ENCODE measurements around the gene RSPRY1.
"Not testable (repeated sequence)": the region's sequence is repeated elsewhere in the genome, so short reads cannot be mapped to it uniquely, and the experiment has no call there.

RSPRY1 gene

GRCh38 chr16:57186872-57187854 lies 1.0 kb downstream of the RSPRY1 start:
- DNase-seq, result no peak

- DNase-seq, result not testable (repeated sequence)
These were observed 2.0 kb downstream of the RSPRY1 start for GRCh38 chr16:57187902-57188710.

GRCh38 chr16:57188711-57189002 lies 2.5 kb downstream of the RSPRY1 start:
- DNase-seq, result no peak

- not testable (repeated sequence) for DNase-seq
These were observed 3.4 kb downstream of the RSPRY1 start for GRCh38 chr16:57189527-57189926.

- DNase-seq, result no peak
These were observed 4.0 kb downstream of the RSPRY1 start for GRCh38 chr16:57190136-57190535.

GRCh38 chr16:57191056-57191571 lies 5.0 kb downstream of the RSPRY1 start:
- DNase-seq, result no peak

- no peak for DNase-seq
These were observed 6.0 kb downstream of the RSPRY1 start for GRCh38 chr16:57192146-57192545.

GRCh38 chr16:57192720-57193486 lies 6.8 kb downstream of the RSPRY1 start:
- DNase-seq, result no peak

- no peak for DNase-seq
These were observed 8.4 kb downstream of the RSPRY1 start for GRCh38 chr16:57194512-57194911.

GRCh38 chr16:57196286-57196685 lies 10.2 kb downstream of the RSPRY1 start:
- no peak for DNase-seq

- no peak for DNase-seq
These were observed 10.6 kb downstream of the RSPRY1 start for GRCh38 chr16:57196753-57197152.

- not testable (repeated sequence) for DNase-seq
These were observed 14.2 kb downstream of the RSPRY1 start for GRCh38 chr16:57200321-57200720.

GRCh38 chr16:57200926-57201325 lies 14.8 kb downstream of the RSPRY1 start:
- DNase-seq, result not testable (repeated sequence)

GRCh38 chr16:57202095-57202886 lies 16.2 kb downstream of the RSPRY1 start:
- no peak for DNase-seq

GRCh38 chr16:57203451-57203850 lies 17.3 kb downstream of the RSPRY1 start:
- DNase-seq, result no peak

GRCh38 chr16:57204675-57205074 lies 18.5 kb downstream of the RSPRY1 start:
- DNase-seq, result no peak

GRCh38 chr16:57208926-57209325 lies 22.8 kb downstream of the RSPRY1 start:
- no peak for DNase-seq

GRCh38 chr16:57209780-57210179 lies 23.7 kb downstream of the RSPRY1 start:
- DNase-seq, result no peak

- DNase-seq, result no peak
These were observed 27.3 kb downstream of the RSPRY1 start for GRCh38 chr16:57213462-57213861.

- no peak for DNase-seq
These were observed 30.8 kb downstream of the RSPRY1 start for GRCh38 chr16:57216968-57217367.

GRCh38 chr16:57223057-57223456 lies 36.9 kb downstream of the RSPRY1 start:
- DNase-seq, result no peak

All from NCI-H1092 (cell line).